CD4-positive, alpha-beta T cell treated with Interferon alpha-2 for 1 hour (primary cell): ENCODE data around the gene CCDC170.

Experiments used
- DNase-seq, 2 donors: peaks; one replicate each; pipeline ENCODE4 v3.0.0-alpha.2; 2020 to 2022

Gene CCDC170

GRCh38 chr6:151624481-151624880 is 130.7 kb downstream of the CCDC170 start:
- no peak for DNase-seq

DNA sequence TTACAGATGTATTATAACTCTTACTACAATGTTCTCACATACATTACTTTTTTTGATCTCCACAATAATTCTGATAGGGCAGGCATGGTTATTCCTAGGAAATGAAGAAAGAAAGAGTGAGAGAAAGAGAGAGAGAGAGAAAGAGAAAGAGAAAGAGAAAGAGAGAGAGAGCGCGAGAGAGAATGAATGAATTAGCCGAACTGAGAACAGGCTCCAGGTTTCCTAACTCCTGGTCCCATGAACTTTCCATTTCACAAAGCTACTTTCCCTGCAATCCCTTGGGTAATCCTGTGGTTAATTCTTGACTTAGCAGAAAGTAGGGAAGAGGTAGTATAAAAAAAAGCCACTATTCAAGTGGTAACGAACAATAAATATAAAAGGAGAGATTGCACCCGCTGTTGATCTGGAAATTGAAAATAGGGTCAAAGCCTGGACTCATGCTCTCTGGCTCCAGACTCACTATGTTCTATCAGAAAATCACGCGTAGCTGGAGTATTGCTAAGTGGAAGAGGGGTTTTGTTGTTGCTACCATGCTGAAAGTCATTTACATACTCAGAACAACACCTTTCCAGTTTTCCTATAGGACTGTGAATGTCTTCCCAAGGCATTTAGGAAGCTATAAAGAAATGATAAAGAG is 131.2 kb downstream of the CCDC170 start:
- DNase-seq, result no peak

- DNase-seq, result no peak
Measured at GRCh38 chr6:151627689-151628444, 134.1 kb downstream of the CCDC170 start.

- no peak for DNase-seq
Measured at GRCh38 chr6:151629791-151630190, 136.0 kb downstream of the CCDC170 start.

DNA sequence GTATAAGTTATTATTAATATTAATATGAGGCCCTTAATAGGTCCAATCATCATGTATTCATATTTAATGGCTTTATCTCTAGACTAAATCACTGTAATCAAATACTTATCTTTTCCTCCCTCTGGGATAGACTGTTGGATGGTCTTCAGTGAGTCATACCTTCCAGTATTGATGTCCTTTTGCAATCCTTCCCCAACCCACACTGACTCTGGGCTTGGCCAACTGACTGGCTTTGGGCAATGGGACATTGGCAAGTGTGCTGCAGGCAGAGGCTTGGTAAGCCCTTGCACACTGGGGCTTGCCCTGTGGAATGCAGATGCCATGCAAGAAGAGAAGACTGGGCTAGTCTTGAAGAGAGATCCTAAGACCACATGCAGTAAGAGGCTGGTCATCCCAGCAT is 136.6 kb downstream of the CCDC170 start:
- no peak for DNase-seq

DNA sequence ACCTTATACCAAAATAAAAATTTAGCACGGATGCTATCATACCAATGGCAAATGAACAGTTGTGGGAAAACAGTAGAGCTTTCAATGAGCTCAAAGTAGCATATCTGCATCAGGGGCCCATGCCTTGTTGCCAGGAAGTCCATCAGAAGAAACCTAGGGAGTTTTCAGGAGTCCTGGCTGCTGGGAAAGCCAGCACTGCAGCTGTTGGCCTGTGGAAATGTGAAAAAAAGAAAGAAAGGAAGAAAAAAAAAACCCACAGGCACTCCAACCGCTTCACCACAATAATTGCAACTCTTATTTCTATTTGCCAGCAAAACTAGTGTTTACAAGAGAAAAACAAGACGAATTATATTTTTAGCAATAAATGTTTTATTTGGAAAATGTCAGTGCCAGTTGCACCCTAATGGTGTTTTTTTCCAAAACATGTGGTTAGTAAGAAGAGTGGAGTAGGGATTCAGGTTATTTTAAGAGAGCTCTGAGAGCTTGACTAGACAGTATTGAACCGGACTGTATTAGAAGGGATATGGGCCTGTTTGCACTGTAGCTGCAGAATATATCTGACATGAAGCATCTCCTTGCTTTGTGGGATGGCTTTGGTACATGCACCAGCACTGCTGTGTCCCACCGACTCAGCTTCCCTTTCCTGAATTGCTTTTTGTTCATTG is 137.3 kb downstream of the CCDC170 start:
- DNase-seq, result no peak

- DNase-seq, result no peak
Measured at GRCh38 chr6:151632415-151632987, 138.7 kb downstream of the CCDC170 start.

DNA sequence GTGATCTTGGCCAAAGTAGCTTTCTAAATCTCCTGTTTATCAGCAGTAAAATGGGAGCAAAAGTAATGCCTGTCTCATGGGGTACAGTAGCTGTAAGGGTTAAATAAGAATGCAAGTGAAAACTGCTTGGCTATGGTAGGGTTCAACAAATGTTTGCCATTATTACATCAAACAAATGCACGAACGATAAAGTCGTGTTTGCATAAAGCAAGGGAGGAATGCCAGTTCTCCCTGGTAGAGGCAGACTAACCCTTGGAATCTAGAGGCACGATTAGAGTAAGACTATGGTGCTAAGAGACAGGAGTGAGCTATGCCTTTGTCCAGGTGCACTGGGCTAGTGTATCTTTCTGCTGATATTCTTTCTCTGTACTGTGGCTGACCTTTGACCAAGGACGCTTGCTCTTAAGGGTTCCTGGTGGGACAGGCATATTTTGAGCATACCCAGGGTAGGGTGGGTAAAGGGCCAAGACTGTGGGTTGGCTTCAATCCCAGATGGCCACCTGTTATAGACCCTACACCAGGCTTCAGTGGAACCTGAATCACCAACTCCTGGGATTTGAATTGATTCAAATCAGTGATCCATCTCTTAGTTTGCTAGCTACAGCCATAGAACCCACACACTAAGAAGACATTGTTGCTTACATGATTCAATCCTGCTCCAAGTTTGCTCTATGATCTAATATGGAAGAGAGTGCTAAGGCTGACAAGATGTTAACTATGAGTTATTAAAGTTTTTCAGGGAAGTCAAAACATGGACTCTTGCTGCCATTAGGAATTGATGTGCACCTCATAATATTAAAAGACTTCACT is 139.9 kb downstream of the CCDC170 start:
- DNase-seq, result no peak

GRCh38 chr6:151634336-151634720 is 140.5 kb downstream of the CCDC170 start:
- DNase-seq, result no peak

DNA sequence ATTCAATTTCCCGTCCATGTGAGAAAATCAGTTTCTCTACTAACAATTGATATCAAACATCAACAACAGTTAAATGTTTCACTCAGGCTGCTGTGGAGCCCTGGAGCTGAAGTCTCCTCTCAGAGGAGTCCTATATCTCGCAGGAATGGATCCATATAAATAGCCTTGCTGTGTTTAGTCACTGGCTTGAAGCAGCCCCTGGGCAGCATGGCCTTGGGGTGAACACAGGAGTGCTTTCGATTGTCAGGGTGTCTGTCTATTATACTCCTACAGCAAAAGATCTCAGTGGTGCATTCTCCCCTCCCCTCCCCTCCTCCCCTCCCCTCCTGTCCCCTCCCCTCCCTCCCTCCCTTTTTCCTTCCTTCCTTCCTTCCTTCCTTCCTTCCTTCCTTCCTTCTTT is 141.9 kb downstream of the CCDC170 start:
- DNase-seq, result no peak

- no peak for DNase-seq
Measured at GRCh38 chr6:151637814-151638213, 144.0 kb downstream of the CCDC170 start.

DNA sequence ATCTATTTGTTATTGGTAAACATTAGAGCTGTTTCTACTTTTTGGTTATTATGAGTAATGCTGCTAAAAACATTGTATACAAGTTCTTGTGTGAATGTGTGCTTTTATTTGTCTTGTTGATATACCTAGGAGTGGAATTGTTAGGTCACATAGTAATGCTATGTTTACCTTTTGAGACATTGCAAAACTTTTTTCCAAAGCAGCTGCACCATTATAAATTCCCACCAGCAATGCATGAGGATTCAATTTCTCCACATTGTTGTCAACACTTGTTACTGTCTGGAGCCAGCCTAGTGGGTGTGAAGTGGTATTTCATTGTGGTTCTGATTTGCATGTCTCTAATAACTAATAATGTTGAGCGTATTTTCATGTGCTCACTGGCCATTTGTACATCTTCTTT is 145.9 kb downstream of the CCDC170 start:
- no peak for DNase-seq

DNA sequence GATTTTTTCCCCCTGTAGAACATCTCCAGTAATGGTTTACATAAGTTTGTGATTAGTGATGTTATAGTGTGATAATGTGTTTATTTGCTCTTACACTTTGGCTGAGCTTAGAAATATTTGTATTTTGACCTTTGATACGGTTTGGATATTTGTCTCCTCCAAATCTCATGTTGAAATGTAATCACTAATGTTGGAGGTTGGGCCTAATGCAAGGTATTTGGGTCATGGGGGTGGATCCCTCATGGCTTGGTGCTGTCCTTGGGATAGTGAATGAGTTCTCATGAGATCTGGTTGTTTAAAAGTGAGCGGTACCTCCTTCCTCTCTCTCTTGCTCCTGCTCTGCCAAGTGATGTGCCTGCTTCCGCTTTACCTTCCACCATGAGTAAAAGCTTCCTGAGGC is 147.2 kb downstream of the CCDC170 start:
- no peak for DNase-seq

DNA sequence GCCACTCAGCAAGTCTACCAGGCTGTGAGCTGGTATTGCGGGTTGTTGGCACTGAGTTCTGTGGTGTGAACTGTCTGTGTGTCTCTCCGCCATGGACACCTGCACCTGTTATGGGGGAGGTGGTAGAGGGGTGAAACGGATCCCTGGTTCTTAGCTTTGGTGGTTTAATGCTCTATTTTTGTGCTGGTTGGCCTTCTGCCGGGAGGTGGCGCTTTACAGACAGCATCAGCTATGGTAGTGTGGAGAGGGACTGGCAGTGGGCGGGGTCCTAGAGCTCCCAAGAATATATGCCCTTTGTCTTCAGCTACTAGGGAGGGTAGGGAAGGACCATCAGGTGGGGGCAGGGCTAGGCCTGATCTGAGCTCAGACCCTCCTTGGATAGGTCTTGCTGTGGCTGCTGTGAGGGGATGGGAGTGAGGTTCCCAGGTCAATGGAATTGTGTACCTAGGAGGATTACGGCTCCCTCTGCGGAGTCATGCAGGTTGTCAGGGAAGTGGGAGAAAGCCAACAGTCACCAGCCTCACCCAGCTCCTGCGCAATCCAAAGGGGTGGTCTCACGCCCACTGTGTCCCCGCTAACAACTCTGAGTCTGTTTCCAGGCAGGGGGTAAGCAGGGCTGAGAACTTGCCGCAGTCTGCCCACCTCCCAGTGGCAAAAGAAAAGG is 154.3 kb downstream of the CCDC170 start:
- no peak for DNase-seq

DNA sequence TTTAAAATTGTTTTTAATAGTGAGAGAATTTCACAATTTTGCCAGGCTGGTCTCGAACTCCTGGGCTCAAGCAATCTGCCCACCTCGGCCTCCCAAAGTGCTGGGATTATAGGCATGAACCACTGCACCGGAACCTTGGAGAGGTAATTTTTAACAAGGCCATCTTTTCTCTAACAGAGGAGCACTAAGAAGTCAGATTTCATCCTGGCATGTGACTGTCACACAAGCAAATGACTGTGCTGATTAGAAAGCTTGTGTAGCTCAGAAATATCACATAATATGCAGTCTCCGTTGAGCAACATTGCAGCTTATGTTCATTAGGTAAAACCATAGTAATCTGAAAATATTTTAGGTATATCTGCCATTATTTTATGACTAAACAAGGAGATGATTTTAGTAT is 156.0 kb downstream of the CCDC170 start:
- no peak for DNase-seq

DNA sequence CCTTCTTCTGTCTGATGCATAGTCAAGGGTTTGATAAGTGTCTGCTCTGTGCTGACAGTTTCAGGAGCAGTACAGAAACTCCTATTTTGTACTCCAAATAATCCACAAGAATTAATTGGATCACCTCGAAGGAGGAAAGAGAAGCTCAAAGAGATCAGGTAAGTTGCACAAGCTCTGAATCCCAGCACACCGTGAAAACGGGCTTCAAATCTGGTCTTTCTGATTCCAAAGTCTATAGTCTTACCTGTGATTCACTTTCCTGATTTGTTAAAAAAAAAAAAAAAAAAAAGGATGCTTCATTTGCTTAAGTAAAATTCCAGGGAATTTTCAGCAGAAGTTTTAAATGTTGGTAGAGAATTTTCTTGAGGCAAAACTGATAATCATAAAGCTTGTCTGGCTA is 157.8 kb downstream of the CCDC170 start:
- DNase-seq, result no peak

DNA sequence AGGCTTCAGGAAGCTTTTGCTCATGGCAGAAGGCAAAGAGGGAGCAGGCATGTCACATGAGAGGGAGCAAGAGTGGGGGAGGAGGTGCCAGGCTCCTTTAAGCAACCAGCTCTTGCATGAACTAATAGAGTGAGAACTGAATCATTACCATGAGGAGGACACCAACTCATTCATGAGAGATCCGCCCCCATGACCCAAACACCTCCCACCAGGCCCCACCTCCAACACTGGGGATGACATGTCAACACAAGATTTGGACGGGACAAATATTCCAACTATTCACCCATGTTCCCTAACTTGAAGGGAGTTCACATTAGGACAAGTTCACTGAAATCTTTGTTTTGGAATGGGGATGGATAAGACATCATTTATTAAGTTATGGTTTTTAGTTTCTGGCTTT is 158.5 kb downstream of the CCDC170 start:
- no peak for DNase-seq

GRCh38 chr6:151655099-151655498 is 161.3 kb downstream of the CCDC170 start:
- DNase-seq, result no peak

- no peak for DNase-seq
Measured at GRCh38 chr6:151656392-151656791, 162.6 kb downstream of the CCDC170 start.

GRCh38 chr6:151658091-151658490 is 164.3 kb downstream of the CCDC170 start:
- no peak for DNase-seq

DNA sequence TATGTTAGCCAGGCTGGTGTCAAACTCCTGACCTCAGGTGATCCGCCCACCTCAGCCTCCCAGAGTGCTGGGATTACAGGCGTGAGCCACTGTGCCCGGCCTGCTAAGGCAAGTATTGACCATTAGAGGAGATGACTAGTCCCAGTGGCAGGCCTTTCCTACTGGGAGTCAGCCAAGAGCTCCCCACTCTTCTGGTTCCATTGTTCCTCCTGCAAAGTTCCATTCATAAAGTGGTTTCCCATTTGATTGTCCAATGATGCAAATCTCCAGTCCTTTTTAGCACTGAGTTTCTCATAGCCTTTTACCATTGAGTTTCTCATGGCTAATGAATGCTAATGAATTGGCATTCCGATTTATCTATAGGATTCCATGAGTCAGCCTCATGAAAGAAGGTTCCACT is 165.4 kb downstream of the CCDC170 start:
- no peak for DNase-seq

DNA sequence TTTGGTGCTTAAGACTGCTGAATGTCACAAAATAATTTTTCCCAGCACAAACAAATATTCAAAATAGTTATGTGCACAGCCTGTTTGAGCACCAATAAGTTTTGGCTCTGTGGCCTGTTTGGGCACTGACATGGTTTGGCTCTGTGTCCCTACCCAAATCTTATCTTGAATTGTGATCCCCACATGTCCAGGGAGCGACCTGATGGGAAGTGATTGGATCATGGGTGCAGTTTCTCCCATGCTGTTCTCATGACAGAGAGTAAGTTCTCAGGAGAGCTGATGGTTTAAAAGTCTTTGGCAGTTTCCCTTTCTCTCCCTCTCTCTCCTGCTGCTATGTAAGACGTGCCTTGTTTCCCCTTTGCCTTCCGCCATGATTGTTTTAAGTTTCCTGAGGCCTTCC is 167.7 kb downstream of the CCDC170 start:
- no peak for DNase-seq
